Thyroid gland (tissue), 4 donors: ENCODE data around the gene VSTM2B. TPM values are rescaled to one million over a fixed set of nuclear protein-coding genes. Genes with fewer than 3 reads are reported as not detected.
"Not testable (repeated sequence)": the region's sequence is repeated elsewhere in the genome, so short reads cannot be mapped to it uniquely, and the experiment has no call there.

ENCODE experiments used
- DNase-seq, 2 donors: peaks; one replicate each; pipeline ENCODE4 v3.0.0-alpha.2; 2019
- H3K27ac ChIP-seq, 3 donors: fragments of 200-600 bp; sonication (generic); 1 replicate in 2 of 3; 2 replicates in 1 of 3; pipeline ENCODE4 v1.5.1; 2016 to 2019; ENCODE audit warnings: mild to moderate bottlenecking in 1 of 3, moderate library complexity in 1 of 3
- H3K27me3 ChIP-seq: fragments of 200-600 bp; sonication (generic); one replicate; pipeline ENCODE4 v1.5.1; 2019
- H3K36me3 ChIP-seq, 2 donors: fragments of 200-600 bp; sonication (generic); one replicate each; pipeline ENCODE4 v1.5.1; 2016 to 2019
- H3K4me1 ChIP-seq, 2 donors: fragments of 200-600 bp; sonication (generic); one replicate each; pipeline ENCODE4 v1.5.1; 2017 to 2019
- H3K4me3 ChIP-seq, 3 donors: fragments of 200-600 bp; sonication (generic); replicated peaks in 1 of 3; 1 replicate in 2 of 3; 2 replicates in 1 of 3; pipeline ENCODE4 v1.5.1; 2016; ENCODE audit warnings: mild to moderate bottlenecking in 1 of 3
- H3K9me3 ChIP-seq: fragments of 200-600 bp; sonication (generic); one replicate; pipeline ENCODE4 v1.5.1; 2017
- POLR2A ChIP-seq, 2 donors: fragments of 450-650 bp; IDR thresholded peaks; one replicate each; pipeline ENCODE4 v1.6.1; 2017; ENCODE audit warnings: antibody characterized with exemption in 2 of 2, mild to moderate bottlenecking in 2 of 2, moderate library complexity in 1 of 2
- WGBS, 2 donors: methylation state at CpG; one replicate each; pipeline ENCODE4 v1.1.5; 2017; 5-methylcytosine and 5-hydroxymethylcytosine counted together
- intact Hi-C: fragments of 100-400 bp; cut with DNase I; formaldehyde crosslinking; loops from one replicate; pipeline ENCODE4 v1.15.1; 2023
- total RNA-seq, 4 donors: library from RNA; depleted of rRNA; stranded (reverse); fragments of >200 nt; gene quantifications; one replicate each; pipeline ENCODE4 v1.2.3, GENCODE V29; 2016
- TF ChIP-seq, protein P1 (sequence below), 6 experiments: fragments of 200-600 bp in 3 of 6; fragments of 450-650 bp in 3 of 6; sonication (generic) in 3 of 6; IDR thresholded peaks; one replicate each; pipeline ENCODE4 v1.5.1; 2016 to 2019; ENCODE audit warnings: antibody characterized with exemption in 6 of 6, mild to moderate bottlenecking in 2 of 6, inconsistent platforms in 1 of 6, moderate library complexity in 1 of 6

VSTM2B gene
- total RNA-seq, 4 donors from 2014 or later = not detected

DNA sequence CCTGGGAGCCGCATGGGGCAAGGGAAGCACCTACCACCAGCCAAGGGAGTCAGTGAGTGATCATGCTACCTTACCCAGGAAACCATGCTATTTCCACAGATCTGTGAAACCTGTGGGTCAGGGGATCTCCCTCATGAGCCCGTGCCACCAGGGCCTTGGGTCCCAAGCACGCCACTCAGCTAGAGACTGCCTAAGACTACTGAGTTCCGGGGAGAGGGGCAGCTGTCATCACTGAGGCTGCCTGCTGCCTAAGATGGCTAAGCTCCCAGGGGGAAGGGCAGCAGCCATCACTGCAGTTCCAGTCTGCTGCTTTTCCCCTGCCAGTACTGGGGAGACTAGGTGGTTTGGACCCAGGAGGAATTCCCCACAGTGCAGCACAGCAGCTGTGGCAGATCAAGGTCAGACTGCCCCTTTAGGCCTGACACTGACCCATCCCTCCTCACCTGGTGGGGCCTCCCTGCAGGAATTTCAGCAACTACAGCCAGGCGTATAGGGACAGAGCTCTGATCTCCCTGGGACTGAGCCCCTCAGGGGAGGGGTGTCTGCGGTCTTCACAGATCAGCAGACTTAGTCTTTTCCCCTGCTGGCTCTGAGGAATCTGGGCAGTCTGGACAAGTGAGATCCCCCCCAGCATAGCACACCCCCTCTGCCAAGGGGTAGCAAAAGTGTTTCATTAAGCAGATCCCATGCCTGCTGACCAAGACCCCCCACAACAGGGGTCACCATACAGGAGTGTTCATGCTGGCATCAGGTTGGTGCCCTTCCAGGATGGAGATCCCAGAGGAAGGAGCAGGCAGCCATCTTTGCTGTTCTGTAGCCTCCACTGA is 26.9 kb downstream of the VSTM2B start:
- intact Hi-C loops = no loop called here
- 64 to 93% methylated on average over 3 to 5 of the region's 6 CpGs for WGBS, 2 donors
- DNase-seq = no peak

DNA sequence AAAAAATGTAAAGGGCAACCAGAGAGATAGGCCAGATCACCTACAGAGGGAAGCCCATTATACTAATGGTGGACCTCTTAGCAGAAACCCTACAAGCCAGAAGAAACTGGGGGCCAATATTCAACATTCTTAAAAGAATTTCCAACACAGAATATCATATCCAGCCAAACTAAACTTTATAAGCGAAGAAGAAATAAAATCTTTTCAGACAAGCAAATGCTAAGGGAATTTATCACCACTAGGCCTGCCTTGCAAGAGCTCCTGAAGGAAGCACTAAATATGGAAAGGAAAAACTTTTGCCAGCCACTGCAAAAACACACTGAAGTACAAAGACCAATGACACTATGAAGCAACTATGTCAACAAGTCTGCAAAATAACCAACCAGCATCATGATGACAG is 28.4 kb downstream of the VSTM2B start:
- no peak for TF ChIP-seq POLR2A (IDR thresholded peaks at IDR 0.05)
- TF ChIP-seq, protein P1, sequence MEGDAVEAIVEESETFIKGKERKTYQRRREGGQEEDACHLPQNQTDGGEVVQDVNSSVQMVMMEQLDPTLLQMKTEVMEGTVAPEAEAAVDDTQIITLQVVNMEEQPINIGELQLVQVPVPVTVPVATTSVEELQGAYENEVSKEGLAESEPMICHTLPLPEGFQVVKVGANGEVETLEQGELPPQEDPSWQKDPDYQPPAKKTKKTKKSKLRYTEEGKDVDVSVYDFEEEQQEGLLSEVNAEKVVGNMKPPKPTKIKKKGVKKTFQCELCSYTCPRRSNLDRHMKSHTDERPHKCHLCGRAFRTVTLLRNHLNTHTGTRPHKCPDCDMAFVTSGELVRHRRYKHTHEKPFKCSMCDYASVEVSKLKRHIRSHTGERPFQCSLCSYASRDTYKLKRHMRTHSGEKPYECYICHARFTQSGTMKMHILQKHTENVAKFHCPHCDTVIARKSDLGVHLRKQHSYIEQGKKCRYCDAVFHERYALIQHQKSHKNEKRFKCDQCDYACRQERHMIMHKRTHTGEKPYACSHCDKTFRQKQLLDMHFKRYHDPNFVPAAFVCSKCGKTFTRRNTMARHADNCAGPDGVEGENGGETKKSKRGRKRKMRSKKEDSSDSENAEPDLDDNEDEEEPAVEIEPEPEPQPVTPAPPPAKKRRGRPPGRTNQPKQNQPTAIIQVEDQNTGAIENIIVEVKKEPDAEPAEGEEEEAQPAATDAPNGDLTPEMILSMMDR (IDR thresholded peaks at IDR 0.05) = no peak
- Histone ChIP-seq H3K4me1 (no peaks in the 10 kb centered on the region), H3K4me3 (no peak overlapping the region), H3K36me3 (no peaks in the 10 kb centered on the region), H3K9me3 (no peaks in the 10 kb centered on the region), H3K27me3 (no peaks in the 10 kb centered on the region), H3K27ac (no peak overlapping the region)
- intact Hi-C loops = no loop called here
- no peak for DNase-seq
- 94 to 100% methylated on average over 1 of the region's 1 CpG for WGBS, 2 donors

More for the DNA sequence above, 26.9 kb downstream of the VSTM2B start:
- H3K4me1 ChIP-seq = no peaks in the 10 kb centered on the region
- TF ChIP-seq, protein P1 (IDR thresholded peaks at IDR 0.05) = no peak
- TF ChIP-seq POLR2A (IDR thresholded peaks at IDR 0.05) = no peak
- H3K27me3 ChIP-seq = no peaks in the 10 kb centered on the region
- no peak overlapping the region for H3K4me3 ChIP-seq
- H3K27ac ChIP-seq = no peak overlapping the region
- H3K36me3 ChIP-seq = no peaks in the 10 kb centered on the region
- H3K9me3 ChIP-seq = no peaks in the 10 kb centered on the region

DNA sequence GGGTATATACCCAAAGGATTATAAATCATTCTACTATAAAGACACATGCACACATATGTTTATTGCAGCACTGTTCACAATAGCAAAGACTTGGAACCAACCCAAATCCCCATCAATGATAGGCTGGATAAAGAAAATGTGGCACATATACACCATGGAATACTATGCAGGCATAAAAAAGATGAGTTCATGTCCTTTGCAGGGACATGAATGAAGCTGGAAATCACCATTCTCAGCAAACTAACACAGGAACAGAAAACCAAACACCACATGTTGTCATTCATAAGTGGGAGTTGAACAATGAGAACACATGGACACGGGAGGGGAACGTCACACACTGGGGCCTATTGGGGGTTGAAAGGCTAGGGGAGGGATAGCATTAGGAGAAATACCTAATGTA is 33.3 kb downstream of the VSTM2B start:
- H3K9me3 ChIP-seq, intact Hi-C loops: not testable (repeated sequence)

DNA sequence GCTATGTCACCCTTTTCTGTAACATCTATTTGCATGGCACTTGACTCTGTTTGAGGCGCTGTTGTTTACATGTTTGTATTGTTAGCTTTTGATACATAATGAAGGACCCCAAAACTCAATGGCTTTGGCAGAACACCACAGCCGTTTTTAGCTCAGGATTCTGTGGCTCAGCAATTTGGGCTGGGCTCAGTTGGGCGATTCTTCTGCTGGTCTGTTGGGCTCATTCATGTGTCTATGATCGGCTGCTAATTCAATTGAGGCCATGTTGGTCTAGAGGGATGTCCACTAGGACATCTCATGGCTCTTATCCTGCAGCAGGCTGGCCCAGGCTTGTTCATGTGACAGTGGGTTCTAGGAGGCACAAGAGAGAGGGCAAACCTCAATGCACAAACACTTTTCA is 33.9 kb downstream of the VSTM2B start:
- Histone ChIP-seq H3K27ac (no peak overlapping the region), H3K4me3 (no peak overlapping the region), H3K9me3 (no peaks in the 10 kb centered on the region), H3K36me3 (no peaks in the 10 kb centered on the region), H3K27me3 (no peaks in the 10 kb centered on the region), H3K4me1 (no peaks in the 10 kb centered on the region)
- intact Hi-C loops = no loop called here
- DNase-seq = no peak
- 85 to 90% methylated on average over 4 of the region's 4 CpGs for WGBS, 2 donors
- TF ChIP-seq, protein P1 (IDR thresholded peaks at IDR 0.05) = no peak
- TF ChIP-seq POLR2A (IDR thresholded peaks at IDR 0.05) = no peak

More for the DNA sequence above, 33.3 kb downstream of the VSTM2B start:
- H3K4me1 ChIP-seq, H3K27ac ChIP-seq, H3K27me3 ChIP-seq, H3K4me3 ChIP-seq, DNase-seq, H3K36me3 ChIP-seq: not testable (repeated sequence)
- WGBS, 2 donors = 86 to 96% methylated on average over 2 of the region's 2 CpGs

DNA sequence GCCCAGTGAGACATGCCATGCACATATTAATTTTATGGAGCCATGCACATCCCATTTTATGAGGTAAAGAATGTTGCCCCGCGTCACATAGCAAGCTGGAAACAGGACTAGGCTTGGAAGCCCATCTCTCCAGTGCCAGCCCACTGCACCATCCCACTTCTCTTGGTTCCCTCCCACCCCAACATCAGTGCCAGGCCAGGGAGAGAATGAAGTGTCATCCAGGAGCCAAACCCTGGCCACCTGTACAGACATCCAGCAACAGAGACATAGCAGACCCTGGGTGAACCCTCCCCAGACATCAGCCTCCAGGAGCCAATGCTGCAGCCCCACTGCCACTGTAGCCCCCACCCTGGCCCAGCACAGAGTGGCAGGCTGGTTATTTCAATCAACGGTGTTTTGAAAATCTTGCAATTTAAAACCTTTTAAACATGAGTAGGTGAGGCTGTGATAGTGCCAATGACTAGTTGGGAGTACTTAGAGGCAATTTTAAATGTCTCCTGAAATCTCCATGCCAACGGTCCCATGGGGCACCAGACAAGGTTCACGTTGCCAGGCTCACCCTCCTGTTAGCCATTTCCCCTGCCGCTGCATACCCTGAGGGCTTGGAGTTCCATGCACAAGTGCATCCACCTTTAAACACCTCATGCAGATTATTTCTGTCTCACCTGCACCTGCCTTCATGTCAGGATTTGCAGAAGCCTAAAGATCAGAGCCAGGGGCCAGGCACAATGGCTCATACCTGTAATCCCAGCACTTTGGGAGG is 34.7 kb downstream of the VSTM2B start:
- Histone ChIP-seq H3K27ac (no peak overlapping the region), H3K27me3 (no peaks in the 10 kb centered on the region), H3K9me3 (no peaks in the 10 kb centered on the region), H3K4me1 (no peaks in the 10 kb centered on the region), H3K4me3 (no peak overlapping the region), H3K36me3 (no peaks in the 10 kb centered on the region)
- TF ChIP-seq, protein P1 (IDR thresholded peaks at IDR 0.05) = no peak
- no peak for TF ChIP-seq POLR2A (IDR thresholded peaks at IDR 0.05)
- DNase-seq = no peak
- intact Hi-C loops = no loop called here
- WGBS, 2 donors = 86 to 92% methylated on average over 6 of the region's 6 CpGs
